Activated CD4-positive, alpha-beta T cell treated with anti-CD3 and anti-CD28 coated beads for 36 hours (primary cell): ENCODE measurements around the gene PRKCE. TPM values are rescaled to one million over a fixed set of nuclear protein-coding genes. Genes with fewer than 3 reads are reported as not detected.

ENCODE experiments used
- ATAC-seq: fragments of 200-7000 bp; cut with Tn5 transposase; one replicate; pipeline ENCODE4 v1.10.0; 2021; ENCODE audit warnings: mild to moderate bottlenecking, moderate library complexity
- CTCF ChIA-PET: fragments of 350-600 bp; sonication (Branson Sonifier 250); formaldehyde crosslinking; loops from one replicate; lab custom pipeline; 2021; ENCODE audit warnings: antibody characterized with exemption; lab: Charles Lee
- POLR2A ChIA-PET: fragments of 350-600 bp; sonication (Branson Sonifier 250); formaldehyde crosslinking; loops from one replicate; lab custom pipeline; 2021; ENCODE audit warnings: antibody characterized with exemption, inconsistent platforms; lab: Charles Lee
- DNase-seq: peaks from one replicate; pipeline ENCODE4 v3.0.0-alpha.2; 2020
- H3K27ac Mint-ChIP-seq: one replicate; pipeline ENCODE4 v1.8.0; 2021; ENCODE audit warnings: mixed read lengths
- H3K27me3 Mint-ChIP-seq: one replicate; pipeline ENCODE4 v1.8.0; 2021; ENCODE audit warnings: mixed read lengths
- H3K36me3 Mint-ChIP-seq: one replicate; pipeline ENCODE4 v1.8.0; 2021; ENCODE audit warnings: low read depth, mixed read lengths
- H3K4me1 Mint-ChIP-seq: one replicate; pipeline ENCODE4 v1.8.0; 2021; ENCODE audit warnings: mixed read lengths
- H3K4me3 Mint-ChIP-seq: one replicate; pipeline ENCODE4 v1.8.0; 2021; ENCODE audit warnings: mild to moderate bottlenecking, moderate library complexity, mixed read lengths
- H3K9me3 Mint-ChIP-seq: one replicate; pipeline ENCODE4 v1.8.0; 2021; ENCODE audit warnings: low read depth, mixed read lengths
- intact Hi-C, 2 experiments: fragments of 100-400 bp; cut with DNase I in 1 of 2; cut with micrococcal nuclease in 1 of 2; formaldehyde crosslinking; loops; one replicate each; pipeline versions ENCODE4 v1.14.2 to v1.15.1; 2022 to 2024; cut with DNase I, micrococcal nuclease
- total RNA-seq, 2 experiments: library from RNA; stranded (reverse); gene quantifications; one replicate each; pipeline ENCODE4 v1.2.3, GENCODE V29; 2021

Gene PRKCE
- total RNA-seq, 2 experiments from 2014 or later = 9.0 to 13.2 TPM

- ChIA-PET POLR2A (no interaction called here), CTCF (no interaction called here)
- intact Hi-C loops = no loop called here
- Mint-ChIP-seq H3K9me3 (no peaks in the 10 kb centered on the region), H3K4me1 (peaks cover 28% of the 10 kb centered on the region), H3K27ac (no peak overlapping the region), H3K36me3 (peaks cover 2% of the 10 kb centered on the region), H3K4me3 (no peak overlapping the region), H3K27me3 (no peaks in the 10 kb centered on the region)
- no peak for DNase-seq
- ATAC-seq = no peak
Measured at GRCh38 chr2:45845566-45845965, 194.1 kb downstream of the PRKCE start.

GRCh38 chr2:45849491-45850283 lies 198.2 kb downstream of the PRKCE start:
- H3K27me3 Mint-ChIP-seq = no peaks in the 10 kb centered on the region
- peak; percentile 89 for ATAC-seq
- intact Hi-C loops = no loop called here
- no peak for DNase-seq
- no peaks in the 10 kb centered on the region for H3K9me3 Mint-ChIP-seq
- peaks cover 16% of the 10 kb centered on the region for H3K4me1 Mint-ChIP-seq
- ChIA-PET POLR2A (no interaction called here), CTCF (interaction anchor here (0.6 to 1.6 kb wide), 5 partner anchors 10 to 1461 kb away, joined by 3 to 5 read pairs (median 3); no protein-coding TSS in a partner anchor)
- no peak overlapping the region for H3K27ac Mint-ChIP-seq
- peaks cover 2% of the 10 kb centered on the region for H3K36me3 Mint-ChIP-seq
- no peak overlapping the region for H3K4me3 Mint-ChIP-seq

- H3K9me3 Mint-ChIP-seq = no peaks in the 10 kb centered on the region
- POLR2A ChIA-PET = no interaction called here
- no peak overlapping the region for H3K4me3 Mint-ChIP-seq
- intact Hi-C loops = no loop called here
- H3K4me1 Mint-ChIP-seq = peaks cover 14% of the 10 kb centered on the region
- CTCF ChIA-PET = interaction anchor here (0.6 to 1.6 kb wide), 5 partner anchors 9 to 1462 kb away, joined by 3 to 5 read pairs (median 3); no protein-coding TSS in a partner anchor
- no peak overlapping the region for H3K27ac Mint-ChIP-seq
- no peaks in the 10 kb centered on the region for H3K27me3 Mint-ChIP-seq
- DNase-seq (no peak), ATAC-seq (no peak)
- peaks cover 2% of the 10 kb centered on the region for H3K36me3 Mint-ChIP-seq
Measured at GRCh38 chr2:45850558-45850957, 199.1 kb downstream of the PRKCE start.

GRCh38 chr2:45851111-45851510 lies 199.6 kb downstream of the PRKCE start:
- DNase-seq (no peak), ATAC-seq (peak; percentile 33)
- Mint-ChIP-seq H3K4me3 (no peak overlapping the region), H3K9me3 (no peaks in the 10 kb centered on the region), H3K27ac (no peak overlapping the region), H3K27me3 (no peaks in the 10 kb centered on the region), H3K36me3 (peaks cover 2% of the 10 kb centered on the region), H3K4me1 (peaks cover 14% of the 10 kb centered on the region)
- ChIA-PET CTCF (no interaction called here), POLR2A (no interaction called here)
- intact Hi-C loops = no loop called here

GRCh38 chr2:45851576-45852304 lies 200.3 kb downstream of the PRKCE start:
- Mint-ChIP-seq H3K4me1 (peaks cover 14% of the 10 kb centered on the region), H3K9me3 (no peaks in the 10 kb centered on the region), H3K27ac (no peak overlapping the region), H3K36me3 (no peaks in the 10 kb centered on the region), H3K27me3 (no peaks in the 10 kb centered on the region), H3K4me3 (no peak overlapping the region)
- CTCF ChIA-PET = interaction anchor here (0.9 kb wide), 2 partner anchors 16 to 73 kb away, joined by 4 read pairs; no protein-coding TSS in a partner anchor
- DNase-seq (no peak), ATAC-seq (no peak)
- POLR2A ChIA-PET = no interaction called here
- intact Hi-C loops = no loop called here

GRCh38 chr2:45852450-45853150 lies 201.1 kb downstream of the PRKCE start:
- H3K4me1 Mint-ChIP-seq = peaks cover 14% of the 10 kb centered on the region
- CTCF ChIA-PET = interaction anchor here (0.9 kb wide), 2 partner anchors 17 to 74 kb away, joined by 4 read pairs; no protein-coding TSS in a partner anchor
- ATAC-seq = no peak

GRCh38 chr2:45855374-45855773 lies 203.9 kb downstream of the PRKCE start:
- no peak overlapping the region for H3K27ac Mint-ChIP-seq
- CTCF ChIA-PET = no interaction called here
- ATAC-seq = no peak
- POLR2A ChIA-PET = no interaction called here
- no peak overlapping the region for H3K4me3 Mint-ChIP-seq
- H3K4me1 Mint-ChIP-seq = peaks cover 19% of the 10 kb centered on the region
- no peaks in the 10 kb centered on the region for H3K27me3 Mint-ChIP-seq
- H3K36me3 Mint-ChIP-seq = no peaks in the 10 kb centered on the region
- intact Hi-C loops = no loop called here
- H3K9me3 Mint-ChIP-seq = no peaks in the 10 kb centered on the region
- no peak for DNase-seq

More at GRCh38 chr2:45852450-45853150, 201.1 kb downstream of the PRKCE start:
- no peak for DNase-seq
- no peaks in the 10 kb centered on the region for H3K9me3 Mint-ChIP-seq
- H3K4me3 Mint-ChIP-seq = no peak overlapping the region
- no peak overlapping the region for H3K27ac Mint-ChIP-seq
- intact Hi-C loops = no loop called here
- no peaks in the 10 kb centered on the region for H3K27me3 Mint-ChIP-seq
- POLR2A ChIA-PET = no interaction called here
- no peaks in the 10 kb centered on the region for H3K36me3 Mint-ChIP-seq

GRCh38 chr2:45856391-45857274 lies 205.2 kb downstream of the PRKCE start:
- no peaks in the 10 kb centered on the region for H3K27me3 Mint-ChIP-seq

GRCh38 chr2:45857275-45857609 lies 205.8 kb downstream of the PRKCE start:
- H3K9me3 Mint-ChIP-seq = no peaks in the 10 kb centered on the region
- CTCF ChIA-PET = no interaction called here
- H3K4me3 Mint-ChIP-seq = no peak overlapping the region
- POLR2A ChIA-PET = no interaction called here
- DNase-seq (no peak), ATAC-seq (no peak)
- H3K36me3 Mint-ChIP-seq = no peaks in the 10 kb centered on the region
- H3K4me1 Mint-ChIP-seq = peaks cover 27% of the 10 kb centered on the region
- intact Hi-C loops = no loop called here
- H3K27ac Mint-ChIP-seq = no peak overlapping the region
- no peaks in the 10 kb centered on the region for H3K27me3 Mint-ChIP-seq

More at GRCh38 chr2:45856391-45857274, 205.2 kb downstream of the PRKCE start:
- H3K9me3 Mint-ChIP-seq = no peaks in the 10 kb centered on the region
- ChIA-PET POLR2A (no interaction called here), CTCF (no interaction called here)
- no peak overlapping the region for H3K4me3 Mint-ChIP-seq
- ATAC-seq = no peak
- DNase-seq = no peak
- H3K4me1 Mint-ChIP-seq = peaks cover 25% of the 10 kb centered on the region
- H3K36me3 Mint-ChIP-seq = no peaks in the 10 kb centered on the region
- H3K27ac Mint-ChIP-seq = no peak overlapping the region
- intact Hi-C loops = no loop called here

- ChIA-PET POLR2A (interaction anchor here (0.7 kb wide), 1 partner anchor 260 kb away, joined by 3 read pairs; no protein-coding TSS in a partner anchor), CTCF (interaction anchor here (0.6 kb wide), 1 partner anchor 883 kb away, joined by 3 read pairs; no protein-coding TSS in a partner anchor)
- Mint-ChIP-seq H3K4me3 (no peak overlapping the region), H3K4me1 (peaks cover 34% of the 10 kb centered on the region), H3K27me3 (no peaks in the 10 kb centered on the region), H3K27ac (no peak overlapping the region), H3K9me3 (no peaks in the 10 kb centered on the region), H3K36me3 (no peaks in the 10 kb centered on the region)
- intact Hi-C loops = no loop called here
- DNase-seq = peak; percentile 14
- peak; percentile 17 for ATAC-seq
Measured at GRCh38 chr2:45857867-45858520, 206.5 kb downstream of the PRKCE start.
